Liver (tissue), 3 donors: ENCODE measurements around the gene CSMD2.

Experiments used
- CTCF ChIP-seq: fragments of 150-350 bp; IDR thresholded peaks from 2 replicates; pipeline ENCODE4 v1.5.1; 2017; ENCODE audit warnings: improper control_type of control experiment, low read depth, low read length; ENCODE audit not compliant: missing input control
- EGR1 ChIP-seq, 2 donors: IDR thresholded peaks; 2 replicates each; pipeline ENCODE4 v1.6.1; 2016 to 2018; ENCODE audit warnings: antibody characterized with exemption in 2 of 2, low read depth in 2 of 2
- GABPA ChIP-seq, 2 donors: IDR thresholded peaks in 1 of 2; conservative IDR thresholded peaks in 1 of 2; 2 replicates each; pipeline ENCODE4 v1.6.1; 2016; ENCODE audit warnings: antibody characterized with exemption in 2 of 2, mild to moderate bottlenecking in 1 of 2, moderate library complexity in 1 of 2
- JUND ChIP-seq, 2 donors: IDR thresholded peaks; 2 replicates each; pipeline ENCODE4 v1.6.1; 2016; ENCODE audit warnings: antibody characterized with exemption in 2 of 2
- MAX ChIP-seq: IDR thresholded peaks from 2 replicates; pipeline ENCODE4 v1.6.1; 2016; ENCODE audit warnings: antibody characterized with exemption
- RAD21 ChIP-seq, 2 donors: IDR thresholded peaks; 2 replicates each; pipeline ENCODE4 v1.6.1; 2016; ENCODE audit warnings: antibody characterized with exemption in 2 of 2, mild to moderate bottlenecking in 2 of 2
- REST ChIP-seq: IDR thresholded peaks from 2 replicates; pipeline ENCODE4 v1.6.1; 2016; ENCODE audit warnings: antibody characterized with exemption, mild to moderate bottlenecking
- TAF1 ChIP-seq: conservative IDR thresholded peaks from 2 replicates; pipeline ENCODE4 v1.6.1; 2016; ENCODE audit warnings: antibody characterized with exemption, mild to moderate bottlenecking
- YY1 ChIP-seq: IDR thresholded peaks from 2 replicates; pipeline ENCODE4 v1.6.1; 2016; ENCODE audit warnings: antibody characterized with exemption, mild to moderate bottlenecking
- ZBTB33 ChIP-seq: IDR thresholded peaks from 2 replicates; pipeline ENCODE4 v1.6.1; 2016; ENCODE audit warnings: antibody characterized with exemption
- donor health status: healthy.
- donor health status: healthy.

- TF ChIP-seq CTCF (no peak), JUND (IDR thresholded peaks at IDR 0.05) (no peak), MAX (no peak), RAD21 (IDR thresholded peaks at IDR 0.05) (no peak), EGR1 (IDR thresholded peaks at IDR 0.05; ENCODE audit: low read depth in 2 of 2) (no peak), ZBTB33 (no peak), TAF1 (no peak), GABPA (IDR thresholded peaks at IDR 0.05 in 1 of 2, conservative IDR thresholded peaks at IDR 0.05 in 1 of 2) (no peak), YY1 (no peak), REST (no peak)
These were observed 504.8 kb downstream of the CSMD2 start for GRCh38 chr1:33660244-33660643.
